Activated T-helper 2 cell treated with anti-CD3 and anti-CD28 coated beads, Interferon-gamma antibody, Interleukin-2, Interleukin-4, amounts not matched to agents 10 μg/mL and 5 μg/mL and 100 μg/mL, durations not matched to agents 14 hours and 24 hours and 36 hours (primary cell): ENCODE measurements around the gene BSPRY. TPM values are rescaled to one million over a fixed set of nuclear protein-coding genes. Genes with fewer than 3 reads are reported as not detected.

ENCODE experiments used
- DNase-seq: peaks from one replicate; pipeline ENCODE4 v3.0.0; 2021; ENCODE audit warnings: low spot score
- H3K27ac Mint-ChIP-seq: one replicate; pipeline ENCODE4 v1.8.0; 2021; ENCODE audit warnings: mixed read lengths
- H3K27me3 Mint-ChIP-seq: one replicate; pipeline ENCODE4 v1.8.0; 2021; ENCODE audit warnings: low read depth, mixed read lengths
- H3K36me3 Mint-ChIP-seq: one replicate; pipeline ENCODE4 v1.8.0; 2021; ENCODE audit warnings: low read depth, mixed read lengths
- H3K4me1 Mint-ChIP-seq: one replicate; pipeline ENCODE4 v1.8.0; 2021; ENCODE audit warnings: low read depth, mixed read lengths
- H3K4me3 Mint-ChIP-seq: one replicate; pipeline ENCODE4 v1.8.0; 2021; ENCODE audit warnings: low read depth, mild to moderate bottlenecking, moderate library complexity, mixed read lengths
- H3K9me3 Mint-ChIP-seq: one replicate; pipeline ENCODE4 v1.8.0; 2021; ENCODE audit warnings: mixed read lengths
- intact Hi-C: fragments of 100-400 bp; cut with micrococcal nuclease; formaldehyde crosslinking; loops from one replicate; pipeline ENCODE4 v1.15.1; 2023
- total RNA-seq: library from RNA; stranded (reverse); gene quantifications from 2 replicates; pipeline ENCODE4 v1.2.3, GENCODE V29; 2022

The BSPRY gene
- total RNA-seq = 11.1 and 12.5 TPM in 2 replicates

GRCh38 chr9:113349445-113350094 is at the start of gene BSPRY:
Gene BSPRY (plus strand): TSS chr9:113349541. CDS start chr9:113349580, 39 bp downstream.
- peak within 1 kb of the TSS; percentile 97 for H3K27ac Mint-ChIP-seq
- intact Hi-C loops = loop anchor here (1.0 to 5.0 kb wide), 4 partner anchors 12 to 127 kb away; partner anchors contain the start of genes FKBP15, HDHD3 and SLC31A1
- H3K27me3 Mint-ChIP-seq = no peaks in the 10 kb centered on the region
- peak within 1 kb of the TSS; percentile 88 for H3K4me3 Mint-ChIP-seq
- peak; percentile 43 for DNase-seq
- no peaks in the 10 kb centered on the region for H3K9me3 Mint-ChIP-seq
- H3K4me1 Mint-ChIP-seq = peaks cover 44% of the 10 kb centered on the region
- H3K36me3 Mint-ChIP-seq = peaks cover 14% of the 10 kb centered on the region

GRCh38 chr9:113299800-113300292 is 49.5 kb upstream of the BSPRY start:
- H3K27ac Mint-ChIP-seq = no peak overlapping the region
- H3K4me3 Mint-ChIP-seq = no peak overlapping the region
- no peaks in the 10 kb centered on the region for H3K9me3 Mint-ChIP-seq
- DNase-seq = no peak
- intact Hi-C loops = no loop called here
- peaks cover 19% of the 10 kb centered on the region for H3K27me3 Mint-ChIP-seq
- H3K4me1 Mint-ChIP-seq = no peaks in the 10 kb centered on the region
- no peaks in the 10 kb centered on the region for H3K36me3 Mint-ChIP-seq

DNA sequence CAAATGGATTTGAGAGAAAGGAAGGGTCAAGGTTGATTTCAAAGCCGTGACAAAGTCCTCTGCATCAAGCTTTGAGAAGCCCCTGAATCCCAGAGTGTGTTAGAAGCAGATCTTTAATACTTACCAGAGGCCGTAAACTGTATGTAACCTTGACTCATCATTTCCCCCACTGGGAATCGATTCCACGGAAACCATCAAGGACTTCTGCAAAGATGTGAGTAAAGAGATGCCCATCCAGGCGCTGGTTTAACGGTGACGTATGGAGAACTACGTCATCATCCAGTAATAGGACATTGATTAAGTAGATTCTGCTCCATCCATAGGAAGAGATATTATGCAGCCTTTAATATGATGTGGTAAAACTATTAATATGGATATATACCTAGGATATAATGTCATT is 47.8 kb upstream of the BSPRY start:
- H3K4me3 Mint-ChIP-seq = no peak overlapping the region
- no peaks in the 10 kb centered on the region for H3K4me1 Mint-ChIP-seq
- no peaks in the 10 kb centered on the region for H3K36me3 Mint-ChIP-seq
- intact Hi-C loops = no loop called here
- no peak overlapping the region for H3K27ac Mint-ChIP-seq
- no peaks in the 10 kb centered on the region for H3K9me3 Mint-ChIP-seq
- no peak for DNase-seq
- H3K27me3 Mint-ChIP-seq = peaks cover 19% of the 10 kb centered on the region

- Mint-ChIP-seq H3K27ac (no peak within 1 kb of the TSS), H3K4me1 (no peaks in the 10 kb centered on the region)
Observed at GRCh38 chr9:113302792-113303418, 46.4 kb upstream of the BSPRY start, which contains the start of gene RNF183. Gene RNF183 (minus strand): TSS chr9:113303376. CDS start chr9:113298184, 5,192 bp downstream.

DNA sequence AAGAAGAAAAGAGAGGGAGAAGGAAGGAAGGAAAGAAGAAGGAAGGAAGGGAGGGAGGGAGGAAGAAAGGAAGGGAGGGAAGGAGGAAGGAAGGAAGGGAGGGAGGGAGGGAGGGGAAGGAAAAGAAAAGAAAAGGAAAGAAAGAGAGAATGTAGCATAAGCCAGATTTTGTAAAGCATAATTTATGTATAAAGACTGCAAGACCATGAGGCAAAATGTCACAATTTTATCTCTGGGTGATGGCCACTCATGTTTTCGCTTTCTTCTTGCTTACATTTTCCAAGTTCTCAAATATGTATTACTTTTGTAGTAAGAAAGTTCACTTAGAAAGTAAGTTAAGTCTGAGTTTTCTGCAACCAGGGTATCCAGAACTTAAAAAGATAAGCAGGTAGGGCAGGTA is 42.8 kb upstream of the BSPRY start:
- Mint-ChIP-seq H3K27ac (no peak overlapping the region), H3K9me3 (no peaks in the 10 kb centered on the region), H3K36me3 (no peaks in the 10 kb centered on the region), H3K27me3 (peaks cover 6% of the 10 kb centered on the region), H3K4me3 (no peak overlapping the region), H3K4me1 (peaks cover 12% of the 10 kb centered on the region)
- intact Hi-C loops = no loop called here
- DNase-seq = no peak

More at GRCh38 chr9:113302792-113303418, 46.4 kb upstream of the BSPRY start, which contains the start of gene RNF183:
- no peak within 1 kb of the TSS for H3K4me3 Mint-ChIP-seq
- peaks cover 22% of the 10 kb centered on the region for H3K27me3 Mint-ChIP-seq
- H3K9me3 Mint-ChIP-seq = no peaks in the 10 kb centered on the region
- DNase-seq = no peak
- no peaks in the 10 kb centered on the region for H3K36me3 Mint-ChIP-seq
- intact Hi-C loops = no loop called here

DNA sequence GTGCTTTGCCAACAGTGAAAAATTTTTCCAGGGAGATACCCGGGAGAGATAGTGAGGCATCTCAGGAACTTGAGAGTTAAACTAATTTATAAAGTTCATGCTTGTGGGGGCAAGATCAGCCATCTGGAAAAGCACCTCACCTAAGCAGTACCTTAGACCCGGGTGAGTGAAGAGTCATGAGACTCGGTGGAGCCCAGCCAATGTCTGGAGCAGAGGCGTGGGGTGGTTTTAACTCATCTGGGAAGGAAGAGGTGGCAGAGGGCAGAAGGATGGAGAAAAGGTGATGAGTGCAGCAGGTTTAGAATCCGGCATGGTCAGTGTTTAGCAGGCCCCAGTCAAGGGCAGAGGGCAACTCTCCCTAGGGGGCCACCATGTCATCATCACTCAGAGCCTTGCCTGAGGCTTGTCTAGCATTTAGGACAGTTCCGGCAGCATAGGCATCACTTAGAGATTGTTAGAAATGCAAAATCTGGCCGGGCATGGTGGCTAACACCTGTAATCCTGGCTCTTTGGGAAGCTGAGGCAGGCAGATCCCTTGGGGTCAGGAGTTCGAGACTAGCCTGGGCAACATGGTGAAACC is 41.9 kb upstream of the BSPRY start:
- no peak for DNase-seq
- H3K36me3 Mint-ChIP-seq = no peaks in the 10 kb centered on the region
- H3K4me1 Mint-ChIP-seq = peaks cover 12% of the 10 kb centered on the region
- H3K27me3 Mint-ChIP-seq = peaks cover 3% of the 10 kb centered on the region
- H3K4me3 Mint-ChIP-seq = no peak overlapping the region
- H3K27ac Mint-ChIP-seq = no peak overlapping the region
- H3K9me3 Mint-ChIP-seq = no peaks in the 10 kb centered on the region
- intact Hi-C loops = no loop called here

DNA sequence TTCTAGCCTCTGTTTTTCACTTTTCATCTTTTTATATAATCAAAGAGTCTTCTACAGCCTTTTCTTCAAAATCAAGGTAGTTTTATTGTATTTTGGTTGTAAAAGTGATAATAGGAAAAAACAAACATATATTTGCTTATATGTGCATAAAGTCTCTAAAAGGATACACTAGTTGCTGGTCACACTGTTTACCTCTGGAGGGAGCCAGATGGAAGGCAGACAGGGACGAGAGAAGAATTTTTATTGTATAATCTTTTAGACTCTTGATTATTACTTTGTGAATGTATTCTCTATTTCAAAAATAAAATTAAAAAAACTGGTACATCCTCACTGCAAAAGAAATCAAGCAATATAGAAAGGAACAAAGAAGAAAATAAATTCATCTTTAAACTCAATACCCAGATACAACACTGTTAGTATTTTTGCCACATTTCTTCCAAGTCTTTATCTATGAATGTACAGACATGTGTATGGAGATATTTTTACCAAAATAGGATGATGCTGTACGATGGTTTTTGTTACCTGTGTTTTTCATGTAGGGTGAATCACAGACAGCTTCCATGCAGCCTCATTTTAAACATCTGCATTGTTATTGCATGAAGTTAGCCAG is 40.0 kb upstream of the BSPRY start:
- Mint-ChIP-seq H3K27me3 (peaks cover 3% of the 10 kb centered on the region), H3K4me3 (no peak overlapping the region), H3K9me3 (no peaks in the 10 kb centered on the region), H3K27ac (no peak overlapping the region), H3K36me3 (no peaks in the 10 kb centered on the region), H3K4me1 (peaks cover 12% of the 10 kb centered on the region)
- DNase-seq = no peak
- intact Hi-C loops = loop anchor here (1.0 to 2.0 kb wide), 5 partner anchors 35 to 98 kb away; partner anchors contain the start of genes ALAD, BSPRY, CDC26 and HDHD3

DNA sequence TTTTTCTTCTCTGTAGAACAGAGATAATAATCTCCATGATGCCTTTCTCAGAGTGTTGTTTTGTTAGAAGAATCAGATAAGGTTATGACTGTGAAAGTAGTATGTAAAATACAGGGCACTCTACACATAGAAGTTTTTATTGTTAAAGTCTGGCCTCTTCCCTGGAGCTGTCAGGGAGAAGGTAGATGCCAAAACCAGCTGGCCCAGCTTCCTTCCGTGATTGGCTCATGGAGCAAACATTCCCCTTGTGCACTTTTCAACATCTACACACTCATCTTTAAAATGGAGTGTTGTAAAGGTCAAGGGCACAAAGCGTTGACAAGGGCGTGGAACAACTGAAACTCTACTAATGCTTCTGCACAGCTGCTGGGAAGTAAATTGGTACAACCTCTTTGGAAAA is 38.8 kb upstream of the BSPRY start:
- Mint-ChIP-seq H3K36me3 (no peaks in the 10 kb centered on the region), H3K4me3 (no peak overlapping the region), H3K27ac (peak overlapping the region; percentile 30), H3K4me1 (peaks cover 12% of the 10 kb centered on the region), H3K9me3 (no peaks in the 10 kb centered on the region), H3K27me3 (peaks cover 3% of the 10 kb centered on the region)
- DNase-seq = no peak
- intact Hi-C loops = no loop called here

DNA sequence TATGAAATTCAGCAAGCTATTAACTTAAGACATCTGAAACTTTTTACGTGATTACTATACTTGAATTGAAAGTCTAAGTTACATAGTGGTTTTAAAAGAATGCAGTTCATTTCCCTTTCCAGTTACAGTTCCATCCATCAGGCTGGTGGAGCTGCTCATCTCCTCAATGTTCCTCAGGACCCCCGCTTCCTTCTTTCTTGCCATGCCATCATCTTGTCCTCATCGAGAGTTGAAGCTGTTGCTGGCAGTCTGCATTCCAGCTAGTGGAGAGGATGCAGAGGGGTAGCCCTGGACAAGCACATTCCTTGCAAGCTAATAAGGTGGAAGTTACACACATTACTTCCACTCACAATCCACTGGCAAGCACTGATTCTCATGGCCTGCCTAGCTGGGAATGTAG is 37.4 kb upstream of the BSPRY start:
- no peak for DNase-seq
- Mint-ChIP-seq H3K4me3 (no peak overlapping the region), H3K36me3 (no peaks in the 10 kb centered on the region), H3K9me3 (no peaks in the 10 kb centered on the region), H3K27ac (no peak overlapping the region), H3K27me3 (peaks cover 3% of the 10 kb centered on the region), H3K4me1 (peaks cover 12% of the 10 kb centered on the region)
- intact Hi-C loops = no loop called here

DNA sequence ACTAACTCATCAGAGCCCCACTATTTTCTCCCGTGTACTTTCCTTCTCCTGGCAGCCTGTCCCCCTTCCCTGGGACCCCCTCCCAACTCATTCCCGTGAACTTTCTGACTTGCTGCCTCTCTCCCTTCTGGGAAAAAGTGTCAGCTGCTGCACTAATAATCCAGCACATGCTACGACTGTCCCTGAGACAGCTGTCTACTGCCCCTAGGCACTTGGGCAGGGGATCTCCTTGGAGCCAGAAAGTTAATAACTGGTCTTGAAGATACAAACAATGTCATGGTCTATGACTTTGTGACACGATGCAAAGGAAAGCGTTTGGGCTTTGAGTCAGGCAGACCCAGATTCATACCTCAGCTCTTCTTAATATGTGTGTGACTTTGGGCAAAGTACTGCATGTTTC is 36.1 kb upstream of the BSPRY start:
- no peak for DNase-seq
- intact Hi-C loops = no loop called here
- Mint-ChIP-seq H3K9me3 (no peaks in the 10 kb centered on the region), H3K27me3 (no peaks in the 10 kb centered on the region), H3K27ac (no peak overlapping the region), H3K36me3 (no peaks in the 10 kb centered on the region), H3K4me1 (peaks cover 12% of the 10 kb centered on the region), H3K4me3 (no peak overlapping the region)

GRCh38 chr9:113315231-113315630 is 34.1 kb upstream of the BSPRY start:
- no peak overlapping the region for H3K27ac Mint-ChIP-seq
- no peaks in the 10 kb centered on the region for H3K36me3 Mint-ChIP-seq
- DNase-seq = no peak
- intact Hi-C loops = no loop called here
- no peaks in the 10 kb centered on the region for H3K9me3 Mint-ChIP-seq
- no peak overlapping the region for H3K4me3 Mint-ChIP-seq
- H3K4me1 Mint-ChIP-seq = peaks cover 9% of the 10 kb centered on the region
- H3K27me3 Mint-ChIP-seq = no peaks in the 10 kb centered on the region

DNA sequence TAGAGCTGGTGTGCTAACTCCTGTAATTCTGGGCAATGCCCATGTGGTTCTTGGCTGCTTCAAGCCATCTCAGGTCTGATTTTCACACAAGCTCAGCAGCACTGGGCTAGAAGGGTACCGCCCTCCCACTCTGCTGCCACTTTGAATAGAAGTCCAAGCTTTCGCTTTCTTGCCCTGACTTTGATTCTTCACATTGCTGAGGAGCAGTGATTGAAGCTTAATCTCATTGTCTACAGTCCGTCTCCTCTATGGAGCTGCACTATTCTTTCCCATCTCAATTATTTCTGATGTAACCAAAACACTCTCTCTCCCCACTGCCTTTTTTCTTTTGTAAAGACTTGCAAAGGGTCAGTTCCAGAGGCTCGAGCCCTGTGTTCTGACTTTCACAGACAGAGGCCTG is 33.3 kb upstream of the BSPRY start:
- intact Hi-C loops = no loop called here
- Mint-ChIP-seq H3K36me3 (no peaks in the 10 kb centered on the region), H3K9me3 (no peaks in the 10 kb centered on the region), H3K4me1 (peaks cover 1% of the 10 kb centered on the region), H3K27ac (no peak overlapping the region), H3K4me3 (no peak overlapping the region), H3K27me3 (no peaks in the 10 kb centered on the region)
- no peak for DNase-seq
